Measurements from ENCODE around the gene BCL2. TPM values are rescaled to one million over a fixed set of nuclear protein-coding genes. Genes with fewer than 3 reads are reported as not detected.

Gene BCL2
- total RNA-seq, 1 experiment from 2014 or later, result 2.5 TPM

GRCh38 chr18:63079114-63079513 lies 240.5 kb downstream of the BCL2 start:
- CTCF ChIA-PET, result no interaction called here
- intact Hi-C loops (cut with micrococcal nuclease), result no loop called here

GRCh38 chr18:63078471-63078870 lies 241.1 kb downstream of the BCL2 start:
- Histone ChIP-seq H3K9me3 (ENCODE audit: control insufficient read depth in 1 of 2, insufficient read depth in 1 of 2, low read depth in 1 of 2, low read length in 2 of 2) (peaks cover 0 to 3% of the 10 kb centered on the region in 2 experiments; a peak in 1 of 4 replicates), H3K9ac (ENCODE audit: low read length) (no peak overlapping the region), H3K4me3 (replicated peaks in 1 of 2; ENCODE audit: low read depth in 1 of 2, low read length in 2 of 2) (no peak overlapping the region), H4K20me1 (ENCODE audit: insufficient read depth) (no peaks in the 10 kb centered on the region), H3K79me2 (ENCODE audit: insufficient read depth, low read length) (no peaks in the 10 kb centered on the region), H3K36me3 (ENCODE audit: control insufficient read depth in 1 of 2, insufficient read depth in 2 of 2, low read length in 2 of 2) (no peaks in the 10 kb centered on the region), H2AFZ (ENCODE audit: low read depth, low read length, poor library complexity, severe bottlenecking) (no peak overlapping the region), H3K9me2 (ENCODE audit: insufficient read depth) (no peaks in the 10 kb centered on the region), H3K4me1 (ENCODE audit: control insufficient read depth in 1 of 2, insufficient read depth in 2 of 2, low read length in 2 of 2) (peaks cover 8 to 10% of the 10 kb centered on the region in 2 experiments; a peak in 3 of 4 replicates), H3K4me2 (ENCODE audit: low read length) (no peak overlapping the region), H3K27me3 (ENCODE audit: insufficient read depth, low read length) (no peaks in the 10 kb centered on the region), H3K27ac (ENCODE audit: low read depth, low read length) (no peak overlapping the region)
- CTCF ChIA-PET, result no interaction called here
- POLR2A ChIA-PET, result no interaction called here
- no peak for TF ChIP-seq ZFX (IDR thresholded peaks at IDR 0.05)
- TF ChIP-seq CEBPB (IDR thresholded peaks at IDR 0.05; ENCODE audit: low read depth), result no peak
- no peak for TF ChIP-seq TCF7L2 (IDR thresholded peaks at IDR 0.05; ENCODE audit: borderline replicate concordance, extremely low read depth, insufficient read depth, insufficient read length)
- no TSS peak for BruUV-seq (replicated peaks)
- RAD21 ChIA-PET (ENCODE audit: low non-redundant PET in 1 of 2, low total read pairs in 2 of 2, uncharacterized antibody in 2 of 2, unreplicated experiment in 2 of 2), result no interaction called here
- intact Hi-C loops (cut with micrococcal nuclease), result no loop called here
- DNase-seq (ENCODE audit: low read depth, low spot score) (no peak), ATAC-seq (no peak)

More at GRCh38 chr18:63079114-63079513, 240.5 kb downstream of the BCL2 start:
- ChIA-PET POLR2A (no interaction called here), RAD21 (ENCODE audit: low non-redundant PET in 1 of 2, low total read pairs in 2 of 2, uncharacterized antibody in 2 of 2, unreplicated experiment in 2 of 2) (no interaction called here)
- Histone ChIP-seq H4K20me1 (ENCODE audit: insufficient read depth) (no peaks in the 10 kb centered on the region), H3K36me3 (ENCODE audit: control insufficient read depth in 1 of 2, insufficient read depth in 2 of 2, low read length in 2 of 2) (no peaks in the 10 kb centered on the region), H2AFZ (ENCODE audit: low read depth, low read length, poor library complexity, severe bottlenecking) (no peak overlapping the region), H3K79me2 (ENCODE audit: insufficient read depth, low read length) (no peaks in the 10 kb centered on the region), H3K4me2 (ENCODE audit: low read length) (no peak overlapping the region), H3K9me2 (ENCODE audit: insufficient read depth) (no peaks in the 10 kb centered on the region), H3K27ac (ENCODE audit: low read depth, low read length) (no peak overlapping the region), H3K27me3 (ENCODE audit: insufficient read depth, low read length) (no peaks in the 10 kb centered on the region), H3K4me3 (replicated peaks in 1 of 2; ENCODE audit: low read depth in 1 of 2, low read length in 2 of 2) (no peak overlapping the region), H3K4me1 (ENCODE audit: control insufficient read depth in 1 of 2, insufficient read depth in 2 of 2, low read length in 2 of 2) (peaks cover 8 to 10% of the 10 kb centered on the region in 2 experiments; a peak in 3 of 4 replicates), H3K9ac (ENCODE audit: low read length) (no peak overlapping the region), H3K9me3 (ENCODE audit: control insufficient read depth in 1 of 2, insufficient read depth in 1 of 2, low read depth in 1 of 2, low read length in 2 of 2) (peaks cover 0 to 3% of the 10 kb centered on the region in 2 experiments; a peak in 1 of 4 replicates)
- BruUV-seq (replicated peaks), result no TSS peak
- DNase-seq (ENCODE audit: low read depth, low spot score) (peak; percentile 7), ATAC-seq (0 out of 2 replicates have a peak, but pooled peaks have one; percentile 33)
- no peak for TF ChIP-seq FOSL1 (IDR thresholded peaks at IDR 0.05; ENCODE audit: low read depth)
